ENCODE results near the gene WNT9B. TPM values are rescaled to one million over a fixed set of nuclear protein-coding genes. Genes with fewer than 3 reads are reported as not detected.

WNT9B gene
- total RNA-seq, 2 experiments from 2014 or later: not detected

- Histone ChIP-seq H3K4me3 (ENCODE audit: low read length) (no peak overlapping the region), H3K27me3 (ENCODE audit: control insufficient read depth in 1 of 2, insufficient read depth in 2 of 2, low read length in 2 of 2) (no peaks in the 10 kb centered on the region), H3K4me1 (ENCODE audit: insufficient read depth, low read length) (no peaks in the 10 kb centered on the region), H3K27ac (ENCODE audit: low read depth in 1 of 2, low read length in 2 of 2) (no peak overlapping the region), H3K36me3 (ENCODE audit: insufficient read depth, low read length) (no peaks in the 10 kb centered on the region), H3K9me3 (ENCODE audit: control insufficient read depth in 1 of 2, insufficient read depth in 1 of 2, low read length in 2 of 2) (peaks cover 0 to under 1% of the 10 kb centered on the region in 2 experiments)
- ChIA-PET CTCF (no interaction called here), POLR2A (no interaction called here)
- no peak for TF ChIP-seq CTCF (IDR thresholded peaks at IDR 0.05)
- H3K27ac Mint-ChIP-seq: no peak overlapping the region
- H3K27me3 Mint-ChIP-seq: peaks cover 13% of the 10 kb centered on the region
- no peak overlapping the region for H3K4me3 Mint-ChIP-seq
- ATAC-seq (ENCODE audit: poor library complexity): no peak
- H3K36me3 Mint-ChIP-seq (ENCODE audit: low read depth): no peaks in the 10 kb centered on the region
- no peaks in the 10 kb centered on the region for H3K9me3 Mint-ChIP-seq
- intact Hi-C loops (cut with DNase I, micrococcal nuclease): no loop called here
- DNase-seq: no peak
- H3K4me1 Mint-ChIP-seq (ENCODE audit: low read depth): no peaks in the 10 kb centered on the region
These were observed 45.6 kb upstream of the WNT9B start for GRCh38 chr17:46805771-46806170.

- Histone ChIP-seq H3K27me3 (ENCODE audit: control insufficient read depth in 1 of 2, insufficient read depth in 2 of 2, low read length in 2 of 2) (peaks cover 13 to 19% of the 10 kb centered on the region in 2 experiments), H3K36me3 (ENCODE audit: insufficient read depth, low read length) (no peaks in the 10 kb centered on the region), H3K9me3 (ENCODE audit: control insufficient read depth in 1 of 2, insufficient read depth in 1 of 2, low read length in 2 of 2) (no peaks in the 10 kb centered on the region), H3K27ac (ENCODE audit: low read depth in 1 of 2, low read length in 2 of 2) (no peak overlapping the region), H3K4me1 (ENCODE audit: insufficient read depth, low read length) (no peaks in the 10 kb centered on the region), H3K4me3 (ENCODE audit: low read length) (no peak overlapping the region)
- peaks cover 38% of the 10 kb centered on the region for H3K27me3 Mint-ChIP-seq
- no peaks in the 10 kb centered on the region for H3K9me3 Mint-ChIP-seq
- H3K36me3 Mint-ChIP-seq (ENCODE audit: low read depth): no peaks in the 10 kb centered on the region
- ATAC-seq (ENCODE audit: poor library complexity): no peak
- intact Hi-C loops (cut with DNase I, micrococcal nuclease): no loop called here
- H3K4me3 Mint-ChIP-seq: no peak overlapping the region
- TF ChIP-seq CTCF (IDR thresholded peaks at IDR 0.05): no peak
- POLR2A ChIA-PET: no interaction called here
- DNase-seq: no peak
- no peak overlapping the region for H3K27ac Mint-ChIP-seq
- CTCF ChIA-PET: no interaction called here
- H3K4me1 Mint-ChIP-seq (ENCODE audit: low read depth): no peaks in the 10 kb centered on the region
These were observed 42.2 kb upstream of the WNT9B start for GRCh38 chr17:46809110-46809571.

- CTCF ChIA-PET: interaction anchor here (0.8 kb wide), 1 partner anchor 1861 kb away, joined by 3 read pairs; no protein-coding TSS in a partner anchor
- ATAC-seq (ENCODE audit: poor library complexity): no peak
These were observed 40.5 kb upstream of the WNT9B start for GRCh38 chr17:46810837-46811236.

More at GRCh38 chr17:46810837-46811236, 40.5 kb upstream of the WNT9B start:
- no peak overlapping the region for H3K4me3 ChIP-seq (ENCODE audit: low read length)
- no peak overlapping the region for H3K27ac ChIP-seq (ENCODE audit: low read depth in 1 of 2, low read length in 2 of 2)
- H3K9me3 ChIP-seq (ENCODE audit: control insufficient read depth in 1 of 2, insufficient read depth in 1 of 2, low read length in 2 of 2): no peaks in the 10 kb centered on the region
- POLR2A ChIA-PET: no interaction called here
- H3K36me3 ChIP-seq (ENCODE audit: insufficient read depth, low read length): no peaks in the 10 kb centered on the region
- H3K4me1 Mint-ChIP-seq (ENCODE audit: low read depth): no peaks in the 10 kb centered on the region
- no peaks in the 10 kb centered on the region for H3K36me3 Mint-ChIP-seq (ENCODE audit: low read depth)
- H3K27me3 Mint-ChIP-seq: peaks cover 55% of the 10 kb centered on the region
- no peaks in the 10 kb centered on the region for H3K9me3 Mint-ChIP-seq
- H3K4me1 ChIP-seq (ENCODE audit: insufficient read depth, low read length): no peaks in the 10 kb centered on the region
- DNase-seq: no peak
- intact Hi-C loops (cut with DNase I, micrococcal nuclease): no loop called here
- H3K27me3 ChIP-seq (ENCODE audit: control insufficient read depth in 1 of 2, insufficient read depth in 2 of 2, low read length in 2 of 2): peaks cover 27 to 36% of the 10 kb centered on the region in 2 experiments
- H3K4me3 Mint-ChIP-seq: no peak overlapping the region
- no peak overlapping the region for H3K27ac Mint-ChIP-seq
- TF ChIP-seq CTCF (IDR thresholded peaks at IDR 0.05): no peak

All from CD4-positive, alpha-beta T cell (primary cell).